CD4-positive, alpha-beta T cell treated with Interferon alpha-2 for 1 hour (primary cell): ENCODE data around the gene DLG5.

Experiments used
- DNase-seq, 2 donors: peaks; one replicate each; pipeline ENCODE4 v3.0.0-alpha.2; 2020 to 2022

Gene DLG5

GRCh38 chr10:77742172-77742571 is 184.4 kb downstream of the DLG5 start:
- DNase-seq: no peak

GRCh38 chr10:77741746-77742145 is 184.8 kb downstream of the DLG5 start:
- no peak for DNase-seq
